Ovary (tissue), 9 donors: ENCODE measurements around the gene ANAPC15. TPM values are rescaled to one million over a fixed set of nuclear protein-coding genes. Genes with fewer than 3 reads are reported as not detected.

Experiments
- DNase-seq, 5 donors: peaks; one replicate each; pipeline ENCODE4 v3.0.0-alpha.2; 2019 to 2020
- H3K27ac ChIP-seq, 2 donors: fragments of 200-600 bp; one replicate each; pipeline versions ENCODE4 v1.5.1 to v1.8.0; 2019 to 2022
- H3K27me3 ChIP-seq: fragments of 200-600 bp; one replicate; pipeline ENCODE4 v1.8.0; 2022
- H3K36me3 ChIP-seq: fragments of 200-600 bp; sonication (generic); one replicate; pipeline ENCODE4 v1.5.1; 2019
- H3K4me1 ChIP-seq: one replicate; pipeline ENCODE4 v1.8.1; 2013; ENCODE audit warnings: mild to moderate bottlenecking, moderate library complexity; ENCODE audit not compliant: insufficient read depth
- H3K4me3 ChIP-seq: fragments of 200-600 bp; sonication (generic); one replicate; pipeline ENCODE4 v1.5.1; 2017
- H3K9me3 ChIP-seq, 2 donors: fragments of 200-600 bp in 1 of 2; sonication (generic) in 1 of 2; one replicate each; pipeline versions ENCODE4 v1.5.1 to v1.8.1; 2013 to 2019; ENCODE audit warnings: mild to moderate bottlenecking in 1 of 2, moderate library complexity in 1 of 2
- EP300 ChIP-seq: sonication (generic); formaldehyde crosslinking; IDR thresholded peaks from one replicate; pipeline ENCODE4 v1.6.1; 2017; ENCODE audit warnings: antibody characterized with exemption
- POLR2A ChIP-seq: fragments of 450-650 bp; IDR thresholded peaks from one replicate; pipeline ENCODE4 v1.6.1; 2017; ENCODE audit warnings: antibody characterized with exemption, mild to moderate bottlenecking, moderate library complexity
- WGBS, 3 donors: extraction: QIAGEN DNeasy Blood & Tissue Kit in 1 of 3; methylation state at CpG; one replicate each; pipeline versions ENCODE4 v1.1.5 to v1.1.7; 2013 to 2017; 5-methylcytosine and 5-hydroxymethylcytosine counted together
- intact Hi-C, 4 donors: fragments of 100-400 bp; cut with DNase I; formaldehyde crosslinking; loops; one replicate each; pipeline versions ENCODE4 v1.11.0 to v1.15.1; 2022 to 2023
- polyA plus RNA-seq, 2 donors: library from polyadenylated mRNA; stranded (reverse); fragments of 200-250 nt in 1 of 2; fragments of 350-450 nt in 1 of 2; fragmentation: Illumina TruSeq in 1 of 2; extraction: RNeasy Lipid Tissue Mini Kit (QIAGEN cat#74804) in 1 of 2; gene quantifications; one replicate each; pipeline ENCODE4 v1.2.3, GENCODE V29; 2013 to 2014
- total RNA-seq, 7 donors: library from RNA; depleted of rRNA in 2 of 7; stranded (reverse); fragments of >200 nt in 2 of 7; fragmentation: NEBNext Ultra II Directional in 3 of 7; extraction: Animal tissue kit (Norgen Biotek cat#: 25700) in 3 of 7; gene quantifications; one replicate each; pipeline versions ENCODE4 v1.1.0 to v1.2.4, GENCODE V29; 2016 to 2023
- TF ChIP-seq, protein P1 (sequence below), 3 donors: fragments of 450-650 bp in 2 of 3; fragments of 200-600 bp in 1 of 3; IDR thresholded peaks; one replicate each; pipeline versions ENCODE4 v1.5.1 to v1.8.0; 2016 to 2022; ENCODE audit warnings: antibody characterized with exemption in 3 of 3, mild to moderate bottlenecking in 1 of 3
- donor health status: DM: no; HTN: no; CAD: no; lungs with moderate emphysema.
- donor health status: DM: no; HTN: no; CAD: no.
- donor health status: Bipolar disorder and iron deficiency.
- donor health status: DM: yes; HTN: yes; CAD: no.
- donor health status: DM: no; HTN: no; CAD: no.
- donor health status: DM: yes; HTN: yes; CAD: no.

Gene ANAPC15
- total and polyA plus RNA-seq, 9 donors: 11.1 to 44.4 (median 23.9) TPM

DNA sequence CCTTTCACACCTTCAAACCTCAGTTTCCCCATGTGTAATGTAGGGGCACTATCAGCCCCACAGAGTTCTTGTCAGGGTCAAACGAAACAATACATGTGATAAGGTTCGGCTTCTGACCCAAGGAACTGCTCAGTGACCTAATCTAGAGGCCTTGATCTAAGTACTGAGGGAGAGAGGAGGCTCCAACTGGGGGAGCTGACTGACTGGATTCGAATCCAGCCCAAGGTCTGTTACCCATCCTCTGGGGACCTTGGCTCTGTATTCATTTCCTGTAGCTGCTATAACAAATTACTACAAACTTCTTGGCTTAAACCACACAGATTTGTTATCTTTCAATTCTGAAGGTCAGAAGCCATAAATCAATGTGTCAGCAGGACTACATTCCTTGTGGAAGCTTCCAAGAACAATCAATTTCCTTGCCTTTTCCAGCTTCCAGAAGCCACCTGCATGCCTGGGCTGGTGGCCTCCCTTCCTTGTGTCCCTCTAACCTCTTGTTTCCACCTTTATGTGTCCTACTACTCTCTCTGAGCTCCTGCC lies 10.7 kb upstream of the ANAPC15 start:
- no peak for DNase-seq

DNA sequence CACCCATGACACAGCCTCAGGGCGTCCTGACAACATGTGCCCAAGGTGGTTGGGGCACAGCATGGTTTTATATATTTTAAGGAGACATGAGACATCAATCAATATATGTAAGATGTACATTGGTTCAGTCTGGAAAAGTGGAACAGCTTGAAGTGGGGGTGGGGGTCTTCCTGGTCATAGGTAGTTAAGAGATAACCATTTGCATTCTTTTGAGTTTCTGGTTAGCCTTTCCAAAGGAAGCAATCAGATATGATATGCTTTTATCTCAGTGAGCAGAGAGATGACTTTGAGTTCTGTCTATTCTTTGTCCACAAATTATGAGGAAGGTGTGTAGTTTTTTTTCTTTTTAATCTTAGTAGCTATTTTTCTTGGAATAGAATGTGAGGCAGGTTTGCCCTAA lies 10.1 kb upstream of the ANAPC15 start:
- no peaks in the 10 kb centered on the region for H3K4me1 ChIP-seq
- 62 to 76% (median 76%) methylated on average over 1 of the region's 1 CpG for WGBS, 3 donors
- no peak overlapping the region for H3K27ac ChIP-seq
- intact Hi-C loops: no loop called here
- no peaks in the 10 kb centered on the region for H3K36me3 ChIP-seq
- no peak overlapping the region for H3K4me3 ChIP-seq
- no peak for TF ChIP-seq EP300
- TF ChIP-seq, protein P1, sequence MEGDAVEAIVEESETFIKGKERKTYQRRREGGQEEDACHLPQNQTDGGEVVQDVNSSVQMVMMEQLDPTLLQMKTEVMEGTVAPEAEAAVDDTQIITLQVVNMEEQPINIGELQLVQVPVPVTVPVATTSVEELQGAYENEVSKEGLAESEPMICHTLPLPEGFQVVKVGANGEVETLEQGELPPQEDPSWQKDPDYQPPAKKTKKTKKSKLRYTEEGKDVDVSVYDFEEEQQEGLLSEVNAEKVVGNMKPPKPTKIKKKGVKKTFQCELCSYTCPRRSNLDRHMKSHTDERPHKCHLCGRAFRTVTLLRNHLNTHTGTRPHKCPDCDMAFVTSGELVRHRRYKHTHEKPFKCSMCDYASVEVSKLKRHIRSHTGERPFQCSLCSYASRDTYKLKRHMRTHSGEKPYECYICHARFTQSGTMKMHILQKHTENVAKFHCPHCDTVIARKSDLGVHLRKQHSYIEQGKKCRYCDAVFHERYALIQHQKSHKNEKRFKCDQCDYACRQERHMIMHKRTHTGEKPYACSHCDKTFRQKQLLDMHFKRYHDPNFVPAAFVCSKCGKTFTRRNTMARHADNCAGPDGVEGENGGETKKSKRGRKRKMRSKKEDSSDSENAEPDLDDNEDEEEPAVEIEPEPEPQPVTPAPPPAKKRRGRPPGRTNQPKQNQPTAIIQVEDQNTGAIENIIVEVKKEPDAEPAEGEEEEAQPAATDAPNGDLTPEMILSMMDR (IDR thresholded peaks at IDR 0.05): no peak
- no peaks in the 10 kb centered on the region for H3K27me3 ChIP-seq
- H3K9me3 ChIP-seq: no peaks in the 10 kb centered on the region
- no peak for DNase-seq

More for the DNA sequence above, 10.7 kb upstream of the ANAPC15 start:
- H3K36me3 ChIP-seq: no peaks in the 10 kb centered on the region
- WGBS, 3 donors: 45 to 60% (median 48%) methylated on average over 3 of the region's 3 CpGs
- no peak overlapping the region for H3K27ac ChIP-seq
- H3K4me1 ChIP-seq: no peaks in the 10 kb centered on the region
- no peak for TF ChIP-seq POLR2A
- no peak for TF ChIP-seq EP300
- TF ChIP-seq, protein P1 (IDR thresholded peaks at IDR 0.05): no peak
- H3K4me3 ChIP-seq: no peak overlapping the region
- intact Hi-C loops: no loop called here
- no peaks in the 10 kb centered on the region for H3K9me3 ChIP-seq
- H3K27me3 ChIP-seq: no peaks in the 10 kb centered on the region

DNA sequence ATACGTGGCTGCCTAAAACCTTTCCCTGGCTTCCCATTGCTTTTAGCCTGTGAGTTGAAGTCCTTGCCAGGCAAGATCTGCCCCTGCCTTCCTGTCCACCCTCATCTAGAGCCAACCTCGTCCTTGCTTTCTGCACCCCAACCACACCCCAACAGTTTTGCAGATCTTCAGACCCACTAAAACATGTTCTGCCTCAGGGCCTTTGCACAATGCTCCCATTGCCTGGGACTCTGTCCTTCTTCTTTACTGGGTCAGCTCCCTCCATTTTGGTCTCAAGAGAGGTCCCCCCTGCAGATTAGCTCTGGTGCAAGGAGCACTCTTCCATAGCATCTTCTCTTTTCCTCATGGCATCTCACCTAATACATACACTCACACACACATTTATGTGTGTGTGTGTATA lies 8.4 kb upstream of the ANAPC15 start:
- DNase-seq: no peak
- TF ChIP-seq POLR2A (no peak), EP300 (no peak)
- TF ChIP-seq, protein P1 (IDR thresholded peaks at IDR 0.05): no peak

DNA sequence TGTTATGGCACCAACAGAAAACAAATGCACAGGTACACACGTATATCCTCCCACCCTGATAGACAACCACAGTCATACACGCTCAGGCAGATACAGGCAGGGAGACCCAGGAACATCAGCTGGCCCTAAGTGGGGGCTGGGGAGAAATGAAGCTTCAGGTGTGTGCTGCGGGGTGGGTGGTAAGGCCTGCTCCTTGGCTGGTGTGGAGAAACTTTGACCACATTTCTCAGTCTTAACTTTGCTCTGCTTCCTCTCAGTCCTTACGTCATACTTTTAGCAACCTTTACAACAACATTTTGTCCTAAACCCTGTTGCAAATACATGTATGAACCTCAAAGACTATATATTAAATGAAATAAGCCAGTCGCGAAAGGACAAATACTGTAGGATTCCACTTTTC lies 6.7 kb upstream of the ANAPC15 start:
- intact Hi-C loops: no loop called here
- DNase-seq: no peak
- Histone ChIP-seq H3K36me3 (no peaks in the 10 kb centered on the region), H3K4me3 (no peak overlapping the region), H3K9me3 (no peaks in the 10 kb centered on the region), H3K27ac (no peak overlapping the region), H3K4me1 (no peaks in the 10 kb centered on the region), H3K27me3 (no peaks in the 10 kb centered on the region)
- TF ChIP-seq POLR2A (no peak), EP300 (no peak)
- TF ChIP-seq, protein P1 (IDR thresholded peaks at IDR 0.05): no peak
- WGBS, 3 donors: 58 to 63% (median 62%) methylated on average over 6 of the region's 6 CpGs

More for the DNA sequence above, 8.4 kb upstream of the ANAPC15 start:
- Histone ChIP-seq H3K4me1 (no peaks in the 10 kb centered on the region), H3K27ac (no peak overlapping the region), H3K4me3 (no peak overlapping the region), H3K27me3 (no peaks in the 10 kb centered on the region), H3K36me3 (no peaks in the 10 kb centered on the region), H3K9me3 (no peaks in the 10 kb centered on the region)
- WGBS, 3 donors: 66 to 74% (median 71%) methylated on average over 2 of the region's 2 CpGs
- intact Hi-C loops: no loop called here
